ENCODE data around the gene EFHD2. TPM values are rescaled to one million over a fixed set of nuclear protein-coding genes. Genes with fewer than 3 reads are reported as not detected.

The EFHD2 gene
- total RNA-seq, 2 experiments from 2014 or later, result 67.6 to 69.5 TPM

GRCh38 chr1:15393475-15394257 is 16.0 kb upstream of the EFHD2 start:
- no peak for DNase-seq
- peaks cover 2% of the 10 kb centered on the region for H3K9me3 Mint-ChIP-seq
- peaks cover 8% of the 10 kb centered on the region for H3K27me3 Mint-ChIP-seq
- H3K4me3 Mint-ChIP-seq, result no peak overlapping the region
- CTCF ChIA-PET, result interaction anchor here (1.4 kb wide), 1 partner anchor 14 kb away, joined by 3 read pairs; no protein-coding TSS in a partner anchor
- no peak overlapping the region for H3K27ac Mint-ChIP-seq
- no peaks in the 10 kb centered on the region for H3K4me1 Mint-ChIP-seq
- POLR2A ChIA-PET, result no interaction called here
- H3K36me3 Mint-ChIP-seq (ENCODE audit: low read depth), result no peaks in the 10 kb centered on the region

- POLR2A ChIA-PET, result no interaction called here
- H3K9me3 Mint-ChIP-seq, result peaks cover 2% of the 10 kb centered on the region
- no peak overlapping the region for H3K4me3 Mint-ChIP-seq
- peaks cover 8% of the 10 kb centered on the region for H3K27me3 Mint-ChIP-seq
- H3K27ac Mint-ChIP-seq, result no peak overlapping the region
- CTCF ChIA-PET, result interaction anchor here (0.9 to 1.4 kb wide), 2 partner anchors 11 to 14 kb away, joined by 3 read pairs; no protein-coding TSS in a partner anchor
- H3K4me1 Mint-ChIP-seq, result no peaks in the 10 kb centered on the region
- no peaks in the 10 kb centered on the region for H3K36me3 Mint-ChIP-seq (ENCODE audit: low read depth)
- DNase-seq, result no peak
Observed at GRCh38 chr1:15394258-15394690, 15.4 kb upstream of the EFHD2 start.

- no peaks in the 10 kb centered on the region for H3K4me1 Mint-ChIP-seq
- H3K36me3 Mint-ChIP-seq (ENCODE audit: low read depth), result no peaks in the 10 kb centered on the region
- CTCF ChIA-PET, result interaction anchor here (1.0 kb wide), 1 partner anchor 13 kb away, joined by 3 read pairs; the partner anchor contains the start of gene EFHD2
- no peak overlapping the region for H3K27ac Mint-ChIP-seq
- DNase-seq, result no peak
- POLR2A ChIA-PET, result no interaction called here
- no peak overlapping the region for H3K4me3 Mint-ChIP-seq
- peaks cover 6% of the 10 kb centered on the region for H3K9me3 Mint-ChIP-seq
- H3K27me3 Mint-ChIP-seq, result no peaks in the 10 kb centered on the region
Observed at GRCh38 chr1:15397236-15397635, 12.5 kb upstream of the EFHD2 start.

GRCh38 chr1:15399710-15400109 is 10.0 kb upstream of the EFHD2 start:
- ChIA-PET POLR2A (interaction anchor here (0.6 kb wide), 1 partner anchor 108 kb away, joined by 3 read pairs; no protein-coding TSS in a partner anchor), CTCF (interaction anchor here (0.8 to 1.2 kb wide), 3 partner anchors 19 to 49 kb away, joined by 3 to 4 read pairs (median 3); no protein-coding TSS in a partner anchor)
- DNase-seq, result no peak
- Mint-ChIP-seq H3K9me3 (peaks cover 6% of the 10 kb centered on the region), H3K4me3 (no peak overlapping the region), H3K27me3 (no peaks in the 10 kb centered on the region), H3K27ac (no peak overlapping the region), H3K36me3 (ENCODE audit: low read depth) (no peaks in the 10 kb centered on the region), H3K4me1 (no peaks in the 10 kb centered on the region)

- peaks cover 6% of the 10 kb centered on the region for H3K9me3 Mint-ChIP-seq
- H3K4me3 Mint-ChIP-seq, result no peak overlapping the region
- CTCF ChIA-PET, result no interaction called here
- H3K36me3 Mint-ChIP-seq (ENCODE audit: low read depth), result no peaks in the 10 kb centered on the region
- no peaks in the 10 kb centered on the region for H3K4me1 Mint-ChIP-seq
- H3K27me3 Mint-ChIP-seq, result peaks cover 2% of the 10 kb centered on the region
- DNase-seq, result no peak
- POLR2A ChIA-PET, result no interaction called here
- no peak overlapping the region for H3K27ac Mint-ChIP-seq
Observed at GRCh38 chr1:15400627-15401026, 9.1 kb upstream of the EFHD2 start.

- H3K9me3 Mint-ChIP-seq, result peaks cover 6% of the 10 kb centered on the region
- H3K4me1 Mint-ChIP-seq, result no peaks in the 10 kb centered on the region
- ChIA-PET CTCF (interaction anchor here (0.6 to 1.2 kb wide), 2 partner anchors 10 to 80 kb away, joined by 3 to 5 read pairs; no protein-coding TSS in a partner anchor), POLR2A (no interaction called here)
- H3K36me3 Mint-ChIP-seq (ENCODE audit: low read depth), result no peaks in the 10 kb centered on the region
- DNase-seq, result no peak
- no peak overlapping the region for H3K4me3 Mint-ChIP-seq
- H3K27me3 Mint-ChIP-seq, result peaks cover 7% of the 10 kb centered on the region
- no peak overlapping the region for H3K27ac Mint-ChIP-seq
Observed at GRCh38 chr1:15401391-15402055, 8.2 kb upstream of the EFHD2 start.

- Mint-ChIP-seq H3K36me3 (ENCODE audit: low read depth) (no peaks in the 10 kb centered on the region), H3K27ac (no peak overlapping the region), H3K9me3 (peaks cover 6% of the 10 kb centered on the region), H3K4me3 (no peak overlapping the region), H3K27me3 (peaks cover 21% of the 10 kb centered on the region), H3K4me1 (no peaks in the 10 kb centered on the region)
- ChIA-PET CTCF (no interaction called here), POLR2A (no interaction called here)
- DNase-seq, result no peak
Observed at GRCh38 chr1:15402809-15403450, 6.8 kb upstream of the EFHD2 start.

- H3K4me1 Mint-ChIP-seq, result peaks cover 1% of the 10 kb centered on the region
- no peak overlapping the region for H3K4me3 Mint-ChIP-seq
- H3K36me3 Mint-ChIP-seq (ENCODE audit: low read depth), result no peaks in the 10 kb centered on the region
- H3K27ac Mint-ChIP-seq, result no peak overlapping the region
- ChIA-PET POLR2A (no interaction called here), CTCF (no interaction called here)
- DNase-seq, result no peak
- H3K9me3 Mint-ChIP-seq, result peaks cover 4% of the 10 kb centered on the region
- peaks cover 30% of the 10 kb centered on the region for H3K27me3 Mint-ChIP-seq
Observed at GRCh38 chr1:15403962-15404580, 5.6 kb upstream of the EFHD2 start.

- Mint-ChIP-seq H3K27ac (no peak overlapping the region), H3K4me3 (no peak overlapping the region), H3K27me3 (peaks cover 32% of the 10 kb centered on the region), H3K36me3 (ENCODE audit: low read depth) (no peaks in the 10 kb centered on the region), H3K9me3 (no peaks in the 10 kb centered on the region), H3K4me1 (peaks cover 4% of the 10 kb centered on the region)
- CTCF ChIA-PET, result interaction anchor here (0.7 to 1.7 kb wide), 5 partner anchors 9 to 85 kb away, joined by 3 read pairs; no protein-coding TSS in a partner anchor
- DNase-seq, result no peak
- POLR2A ChIA-PET, result no interaction called here
Observed at GRCh38 chr1:15405106-15405850, 4.4 kb upstream of the EFHD2 start.

GRCh38 chr1:15406614-15407559 is 2.8 kb upstream of the EFHD2 start:
- no peaks in the 10 kb centered on the region for H3K9me3 Mint-ChIP-seq
- H3K36me3 Mint-ChIP-seq (ENCODE audit: low read depth), result peaks cover 7% of the 10 kb centered on the region
- POLR2A ChIA-PET, result no interaction called here
- peaks cover 18% of the 10 kb centered on the region for H3K4me1 Mint-ChIP-seq
- no peak overlapping the region for H3K27ac Mint-ChIP-seq
- no peak overlapping the region for H3K4me3 Mint-ChIP-seq
- H3K27me3 Mint-ChIP-seq, result peaks cover 32% of the 10 kb centered on the region
- no peak for DNase-seq
- CTCF ChIA-PET, result interaction anchor here (0.5 to 1.7 kb wide), 6 partner anchors 7 to 307 kb away, joined by 3 to 4 read pairs (median 3); no protein-coding TSS in a partner anchor

- ChIA-PET CTCF (interaction anchor here (1.1 to 1.2 kb wide), 2 partner anchors 13 to 20 kb away, joined by 3 to 4 read pairs; no protein-coding TSS in a partner anchor), POLR2A (no interaction called here)
- H3K27ac Mint-ChIP-seq, result no peak overlapping the region
- H3K36me3 Mint-ChIP-seq (ENCODE audit: low read depth), result peaks cover 11% of the 10 kb centered on the region
- no peak for DNase-seq
- peaks cover 32% of the 10 kb centered on the region for H3K27me3 Mint-ChIP-seq
- H3K9me3 Mint-ChIP-seq, result no peaks in the 10 kb centered on the region
- no peak overlapping the region for H3K4me3 Mint-ChIP-seq
- H3K4me1 Mint-ChIP-seq, result peaks cover 25% of the 10 kb centered on the region
Observed at GRCh38 chr1:15407580-15407979, 2.1 kb upstream of the EFHD2 start.
